Ishikawa (cell line): ENCODE data around the gene HLCS.

ENCODE experiments used
- CEBPB ChIP-seq: IDR thresholded peaks from 2 replicates; pipeline ENCODE4 v1.6.1; 2012
- CREB1 ChIP-seq: IDR thresholded peaks from 2 replicates; pipeline ENCODE4 v1.6.1; 2012; ENCODE audit warnings: low read depth
- EGR1 ChIP-seq: IDR thresholded peaks from 2 replicates; pipeline ENCODE4 v1.6.1; 2012
- EP300 ChIP-seq: IDR thresholded peaks from 2 replicates; pipeline ENCODE4 v1.6.1; 2012; ENCODE audit warnings: borderline replicate concordance
- FOXM1 ChIP-seq: IDR thresholded peaks from 2 replicates; pipeline ENCODE4 v1.6.1; 2012; ENCODE audit warnings: low read depth, borderline replicate concordance
- NFIC ChIP-seq: IDR thresholded peaks from 2 replicates; pipeline ENCODE4 v1.6.1; 2012
- RAD21 ChIP-seq: IDR thresholded peaks from 2 replicates; pipeline ENCODE4 v1.6.1; 2012; ENCODE audit warnings: low read depth
- REST ChIP-seq: IDR thresholded peaks from 2 replicates; pipeline ENCODE4 v1.6.1; 2012; ENCODE audit warnings: low read depth, mild to moderate bottlenecking
- TAF1 ChIP-seq: IDR thresholded peaks from 2 replicates; pipeline ENCODE4 v1.6.1; 2012; ENCODE audit warnings: low read depth, mild to moderate bottlenecking
- TCF12 ChIP-seq: IDR thresholded peaks from 2 replicates; pipeline ENCODE4 v1.6.1; 2012; ENCODE audit warnings: low read depth
- TEAD4 ChIP-seq: IDR thresholded peaks from 2 replicates; pipeline ENCODE4 v1.6.1; 2012
- YY1 ChIP-seq: IDR thresholded peaks from 2 replicates; pipeline ENCODE4 v1.6.1; 2012; ENCODE audit warnings: low read depth
- ZBTB7A ChIP-seq: IDR thresholded peaks from 2 replicates; pipeline ENCODE4 v1.6.1; 2012; ENCODE audit warnings: low read depth
- TF ChIP-seq, protein P1 (sequence below): IDR thresholded peaks from 2 replicates; pipeline ENCODE4 v1.6.1; 2012
- TF ChIP-seq, protein P2 (sequence below): IDR thresholded peaks from 2 replicates; pipeline ENCODE4 v1.6.1; 2012

HLCS gene

DNA sequence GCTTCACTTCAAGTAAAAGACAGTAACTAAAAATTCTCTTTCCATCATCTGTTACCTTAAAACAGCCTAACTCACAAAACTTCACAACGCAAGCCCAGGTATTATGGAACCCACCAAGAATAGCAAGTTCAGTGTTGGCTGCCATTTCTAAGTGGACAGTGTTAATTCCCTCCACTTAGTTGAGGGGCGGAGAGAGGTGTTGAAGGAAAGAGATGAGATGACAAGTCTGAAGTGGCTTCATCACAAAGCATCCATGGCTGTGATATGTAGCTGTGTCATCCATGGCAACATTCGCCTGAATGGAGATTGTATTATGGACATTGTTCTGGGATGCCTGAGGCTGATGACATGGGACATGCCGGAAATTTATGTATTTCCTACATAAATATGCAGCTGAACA lies 165.7 kb downstream of the HLCS start:
- TF ChIP-seq TEAD4 (no peak), TAF1 (no peak), RAD21 (no peak), ZBTB7A (no peak), EGR1 (no peak), CREB1 (no peak), NFIC (no peak), REST (no peak), EP300 (no peak), FOXM1 (no peak), YY1 (no peak), CEBPB (no peak), TCF12 (no peak)
- TF ChIP-seq, protein P1, sequence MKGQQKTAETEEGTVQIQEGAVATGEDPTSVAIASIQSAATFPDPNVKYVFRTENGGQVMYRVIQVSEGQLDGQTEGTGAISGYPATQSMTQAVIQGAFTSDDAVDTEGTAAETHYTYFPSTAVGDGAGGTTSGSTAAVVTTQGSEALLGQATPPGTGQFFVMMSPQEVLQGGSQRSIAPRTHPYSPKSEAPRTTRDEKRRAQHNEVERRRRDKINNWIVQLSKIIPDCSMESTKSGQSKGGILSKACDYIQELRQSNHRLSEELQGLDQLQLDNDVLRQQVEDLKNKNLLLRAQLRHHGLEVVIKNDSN = no peak
- TF ChIP-seq, protein P2, sequence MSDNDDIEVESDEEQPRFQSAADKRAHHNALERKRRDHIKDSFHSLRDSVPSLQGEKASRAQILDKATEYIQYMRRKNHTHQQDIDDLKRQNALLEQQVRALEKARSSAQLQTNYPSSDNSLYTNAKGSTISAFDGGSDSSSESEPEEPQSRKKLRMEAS = no peak

- TF ChIP-seq FOXM1 (no peak), EGR1 (no peak), YY1 (no peak), EP300 (no peak), ZBTB7A (no peak), TAF1 (no peak), RAD21 (no peak), REST (no peak), NFIC (no peak), TEAD4 (no peak)
- TF ChIP-seq, protein P2 = no peak
Measured at GRCh38 chr21:36799869-36800268, 166.6 kb downstream of the HLCS start.

GRCh38 chr21:36798491-36798890 lies 168.0 kb downstream of the HLCS start:
- TF ChIP-seq YY1 = no peak
- no peak for TF ChIP-seq CEBPB
- TF ChIP-seq REST = no peak
- TF ChIP-seq, protein P2 = no peak
- no peak for TF ChIP-seq FOXM1
- no peak for TF ChIP-seq TEAD4
- no peak for TF ChIP-seq NFIC
- no peak for TF ChIP-seq CREB1
- TF ChIP-seq, protein P1 = no peak
- TF ChIP-seq EGR1 = no peak
- no peak for TF ChIP-seq TCF12
- TF ChIP-seq ZBTB7A = no peak
- TF ChIP-seq TAF1 = no peak
- TF ChIP-seq RAD21 = no peak
- TF ChIP-seq EP300 = no peak

- no peak for TF ChIP-seq YY1
- no peak for TF ChIP-seq TAF1
- no peak for TF ChIP-seq REST
- no peak for TF ChIP-seq TCF12
- TF ChIP-seq, protein P1 = no peak
- no peak for TF ChIP-seq NFIC
- no peak for TF ChIP-seq TEAD4
- TF ChIP-seq CREB1 = no peak
- TF ChIP-seq RAD21 = no peak
- TF ChIP-seq EGR1 = no peak
- no peak for TF ChIP-seq FOXM1
- no peak for TF ChIP-seq ZBTB7A
- TF ChIP-seq, protein P2 = no peak
- TF ChIP-seq EP300 = no peak
- TF ChIP-seq CEBPB = no peak
Measured at GRCh38 chr21:36796070-36796469, 170.4 kb downstream of the HLCS start.
